HepG2 (cell line): ENCODE measurements around the gene CFAP97D1. TPM values are rescaled to one million over a fixed set of nuclear protein-coding genes. Genes with fewer than 3 reads are reported as not detected.
A peak's percentile ranks its signal among the peaks of the same experiment; 100 is the strongest.

Source experiments
- ARID2 ChIP-seq: sonication (generic); formaldehyde crosslinking; IDR thresholded peaks from 2 replicates; pipeline ENCODE4 v1.8.1; 2022; ENCODE audit warnings: mild to moderate bottlenecking, missing genetic modification reagents, borderline replicate concordance
- FOXA3 ChIP-seq: IDR thresholded peaks from 2 replicates; pipeline ENCODE4 v1.6.1; 2016; ENCODE audit warnings: missing genetic modification reagents, missing compliant biosample characterization
- HNF4G ChIP-seq, 2 experiments: sonication (generic) in 1 of 2; formaldehyde crosslinking in 1 of 2; IDR thresholded peaks; 2 replicates each; pipeline versions ENCODE4 v1.4.0 to v1.6.1; 2011 to 2020; ENCODE audit warnings: borderline replicate concordance in 2 of 2, low read depth in 2 of 2, mild to moderate bottlenecking in 2 of 2, low read length in 1 of 2, missing genetic modification reagents in 1 of 2, moderate library complexity in 1 of 2
- ISL2 ChIP-seq: sonication (generic); formaldehyde crosslinking; IDR thresholded peaks from 2 replicates; pipeline ENCODE4 v1.5.0; 2020; ENCODE audit warnings: missing genetic modification reagents
- KLF13 ChIP-seq: sonication (generic); formaldehyde crosslinking; IDR thresholded peaks from 2 replicates; pipeline ENCODE4 v1.4.0; 2020; ENCODE audit warnings: mild to moderate bottlenecking, missing genetic modification reagents
- MEF2D ChIP-seq: sonication (generic); formaldehyde crosslinking; IDR thresholded peaks from 2 replicates; pipeline ENCODE4 v1.5.1; 2020; ENCODE audit warnings: mild to moderate bottlenecking, missing genetic modification reagents
- MLXIP ChIP-seq: sonication (generic); formaldehyde crosslinking; IDR thresholded peaks from 2 replicates; pipeline ENCODE4 v1.9.0; 2021; ENCODE audit warnings: missing genetic modification reagents, borderline replicate concordance
- PITX1 ChIP-seq: sonication (generic); formaldehyde crosslinking; IDR thresholded peaks from 2 replicates; pipeline ENCODE4 v1.5.1; 2020; ENCODE audit warnings: mild to moderate bottlenecking, missing genetic modification reagents
- PRDM10 ChIP-seq: sonication (generic); formaldehyde crosslinking; IDR thresholded peaks from 2 replicates; pipeline ENCODE4 v1.4.0; 2020; ENCODE audit warnings: low read depth, missing genetic modification reagents
- RFX1 ChIP-seq: fragments of 450-650 bp; IDR thresholded peaks from 2 replicates; pipeline ENCODE4 v1.6.1; 2017
- SMAD3 ChIP-seq: sonication (generic); formaldehyde crosslinking; IDR thresholded peaks from 2 replicates; pipeline ENCODE4 v1.4.0; 2020; ENCODE audit warnings: missing genetic modification reagents
- STAT5B ChIP-seq: sonication (generic); formaldehyde crosslinking; IDR thresholded peaks from 2 replicates; pipeline ENCODE4 v1.4.0; 2020; ENCODE audit warnings: missing genetic modification reagents
- TFDP2 ChIP-seq: sonication (generic); formaldehyde crosslinking; IDR thresholded peaks from 2 replicates; pipeline ENCODE4 v1.4.0; 2020; ENCODE audit warnings: missing genetic modification reagents
- UBTF ChIP-seq: sonication (generic); formaldehyde crosslinking; IDR thresholded peaks from 2 replicates; pipeline ENCODE4 v1.4.0; 2020; ENCODE audit warnings: mild to moderate bottlenecking, missing genetic modification reagents
- XRCC5 ChIP-seq: fragments of 200-400 bp; formaldehyde crosslinking; optimal IDR thresholded peaks from 2 replicates; pipeline ENCODE3; 2017; ENCODE audit warnings: mild to moderate bottlenecking, low read length
- ZMYM2 ChIP-seq: sonication (generic); formaldehyde crosslinking; IDR thresholded peaks from 2 replicates; pipeline ENCODE4 v1.8.0; 2022; ENCODE audit warnings: mild to moderate bottlenecking, missing genetic modification reagents
- ZNF260 ChIP-seq: sonication (generic); formaldehyde crosslinking; IDR thresholded peaks from 2 replicates; pipeline ENCODE4 v1.4.0; 2020; ENCODE audit warnings: missing genetic modification reagents, low read depth, mild to moderate bottlenecking, borderline replicate concordance
- ZNF7 ChIP-seq: IDR thresholded peaks from 2 replicates; pipeline ENCODE4 v1.6.1; 2016; ENCODE audit warnings: missing biosample characterization, missing genetic modification reagents
- polyA plus RNA-seq, 8 experiments: library from polyadenylated mRNA; depleted of rRNA in 3 of 8; stranded (reverse) in 7 of 8; unstranded in 1 of 8; fragments of >200 nt; fragmentation: Illumina TruSeq in 4 of 8; extraction: Trizol in 4 of 8; gene quantifications; 2 replicates each; pipeline versions ENCODE4 v1.2.1 to v1.2.3, GENCODE V29; 2011 to 2016; ENCODE audit warnings: low read depth in 4 of 8, missing spikeins in 1 of 8, mixed read lengths in 1 of 8; ENCODE audit not compliant: insufficient read depth in 1 of 8
- total RNA-seq, 5 experiments: library from RNA; depleted of rRNA; stranded (reverse); fragments of >200 nt; fragmentation: Illumina TruSeq; extraction: Trizol; gene quantifications; 2 replicates each; pipeline ENCODE4 v1.2.3, GENCODE V29; 2016; ENCODE audit warnings: low read depth in 1 of 5

Gene CFAP97D1
- total and polyA plus RNA-seq, 2 of the 13 experiments (the other 11 are each of a cell fraction or from before 2014, with no cell fraction given): 0.02 TPM; not detected in 1

GRCh38 chr17:43760254-43760852 is 19.9 kb upstream of the CFAP97D1 start (continued):
- TF ChIP-seq XRCC5 (peak; percentile 99), ARID2 (CRISPR knock-in tag) (no peak), ZNF260 (CRISPR knock-in tag) (no peak), MLXIP (no peak), RFX1 (no peak), STAT5B (no peak), ISL2 (CRISPR knock-in tag) (no peak), MEF2D (CRISPR knock-in tag) (peak; percentile 57; the same call in 1 of the 2 replicates), ZMYM2 (CRISPR knock-in tag) (no peak), HNF4G (IDR thresholded peaks at IDR 0.05; ENCODE audit: borderline replicate concordance, low read depth, low read length) (no peak), HNF4G (CRISPR knock-in tag; IDR thresholded peaks at IDR 0.05; ENCODE audit: borderline replicate concordance, low read depth) (no peak), TFDP2 (CRISPR knock-in tag) (no peak), PRDM10 (CRISPR knock-in tag) (no peak), PITX1 (peak; percentile 83; the same call in 1 of the 2 replicates), KLF13 (CRISPR knock-in tag) (no peak), FOXA3 (CRISPR knock-in tag) (peak; percentile 69), SMAD3 (peak; percentile 89), ZNF7 (CRISPR knock-in tag) (no peak), UBTF (no peak)
